HCT116 (cell line): ENCODE measurements around the gene C9orf85. TPM values are rescaled to one million over a fixed set of nuclear protein-coding genes. Genes with fewer than 3 reads are reported as not detected.
"Not testable (repeated sequence)": the region's sequence is repeated elsewhere in the genome, so short reads cannot be mapped to it uniquely, and the experiment has no call there.

ENCODE experiments used
- ATAC-seq: fragments of 200-7000 bp; cut with Tn5 transposase; 2 replicates; pipeline ENCODE4 v1.9.1; 2020; ENCODE audit warnings: mild to moderate bottlenecking, moderate library complexity
- BruUV-seq: library from RNA; stranded (reverse); fragments of 400-500 nt; replicated peaks from 2 replicates; lab custom pipeline; 2021; lab: Mats Ljungman, UMichigan
- CTCF ChIA-PET: fragments of 300-600 bp; sonication (Branson Sonifier 250); formaldehyde crosslinking; loops from one replicate; lab custom pipeline; 2021; ENCODE audit warnings: antibody characterized with exemption; lab: Charles Lee
- POLR2A ChIA-PET: fragments of 300-600, 350-600 bp; sonication (Branson Sonifier 250); formaldehyde crosslinking; loops from one replicate; lab custom pipeline; 2021; ENCODE audit warnings: antibody characterized with exemption; lab: Charles Lee
- RAD21 ChIA-PET, 2 experiments: fragments of 300-600 bp; sonication (Branson Sonifier 250); formaldehyde crosslinking; loops; one replicate each; lab custom pipeline; 2023; ENCODE audit warnings: low total read pairs in 2 of 2; ENCODE audit not compliant: uncharacterized antibody in 2 of 2, unreplicated experiment in 2 of 2, low non-redundant PET in 1 of 2; lab: Charles Lee
- DNase-seq: peaks from one replicate; pipeline ENCODE4 v3.0.0-alpha.2; 2010; ENCODE audit warnings: low read depth, low spot score
- H2AFZ ChIP-seq: fragments of 200-600 bp; shearing (Covaris generic), sonication (generic); 2 replicates; pipeline ENCODE4 v1.6.1; 2017; ENCODE audit warnings: low read depth, mixed run types, mixed read lengths, antibody characterized with exemption, low read length; ENCODE audit not compliant: poor library complexity, severe bottlenecking
- H3K27ac ChIP-seq: 2 replicates; pipeline ENCODE4 v1.5.1; 2012; ENCODE audit warnings: low read depth, low read length
- H3K27me3 ChIP-seq: fragments of 200-600 bp; sonication (generic); 2 replicates; pipeline ENCODE4 v1.6.1; 2016; ENCODE audit warnings: mixed run types, low read length, mixed read lengths; ENCODE audit not compliant: insufficient read depth
- H3K36me3 ChIP-seq, 2 experiments: fragments of 200-500 bp in 1 of 2; fragments of 200-600 bp in 1 of 2; sonication (Bioruptor generic) in 1 of 2; sonication (generic) in 1 of 2; 2 replicates each; pipeline versions ENCODE4 v1.5.1 to v1.6.1; 2014 to 2016; ENCODE audit warnings: low read length in 2 of 2, inconsistent platforms in 1 of 2, mixed read lengths in 1 of 2, mixed run types in 1 of 2; ENCODE audit not compliant: insufficient read depth in 2 of 2, control insufficient read depth in 1 of 2
- H3K4me1 ChIP-seq, 2 experiments: fragments of 200-600 bp in 1 of 2; sonication (generic) in 1 of 2; 2 replicates each; pipeline versions ENCODE4 v1.5.1 to v1.6.1; 2012 to 2017; ENCODE audit warnings: low read length in 2 of 2, inconsistent platforms in 1 of 2, mild to moderate bottlenecking in 1 of 2, mixed read lengths in 1 of 2, mixed run types in 1 of 2, moderate library complexity in 1 of 2; ENCODE audit not compliant: insufficient read depth in 2 of 2, control insufficient read depth in 1 of 2
- H3K4me2 ChIP-seq: fragments of 200-600 bp; sonication (generic); 2 replicates; pipeline ENCODE4 v1.6.1; 2017; ENCODE audit warnings: mixed run types, low read length, mixed read lengths
- H3K4me3 ChIP-seq, 2 experiments: fragments of 200-600 bp in 1 of 2; sonication (generic) in 1 of 2; replicated peaks in 1 of 2; 2 replicates each; pipeline ENCODE4 v1.5.1; 2011 to 2016; ENCODE audit warnings: low read length in 2 of 2, control low read depth in 1 of 2, low read depth in 1 of 2, mild to moderate bottlenecking in 1 of 2, mixed read lengths in 1 of 2, mixed run types in 1 of 2
- H3K79me2 ChIP-seq: fragments of 200-600 bp; sonication (generic); 2 replicates; pipeline ENCODE4 v1.6.1; 2017; ENCODE audit warnings: mild to moderate bottlenecking, mixed run types, low read length, moderate library complexity, mixed read lengths; ENCODE audit not compliant: insufficient read depth
- H3K9ac ChIP-seq: fragments of 200-600 bp; sonication (generic); 2 replicates; pipeline ENCODE4 v1.6.1; 2016; ENCODE audit warnings: low read length, mixed read lengths
- H3K9me2 ChIP-seq: fragments of 200-600 bp; sonication (generic), shearing (Covaris generic); 2 replicates; pipeline ENCODE4 v1.6.1; 2017; ENCODE audit warnings: mixed run types, mild to moderate bottlenecking, moderate library complexity; ENCODE audit not compliant: insufficient read depth
- H3K9me3 ChIP-seq, 2 experiments: fragments of 200-500 bp in 1 of 2; fragments of 200-600 bp in 1 of 2; sonication (Bioruptor generic) in 1 of 2; sonication (generic) in 1 of 2; 2 replicates each; pipeline ENCODE4 v1.6.1; 2014 to 2017; ENCODE audit warnings: low read length in 2 of 2, mixed read lengths in 2 of 2, inconsistent platforms in 1 of 2, low read depth in 1 of 2, mild to moderate bottlenecking in 1 of 2, mixed run types in 1 of 2, moderate library complexity in 1 of 2; ENCODE audit not compliant: control insufficient read depth in 1 of 2, insufficient read depth in 1 of 2
- H4K20me1 ChIP-seq: fragments of 200-600 bp; sonication (generic), shearing (Covaris generic); 2 replicates; pipeline ENCODE4 v1.6.1; 2017; ENCODE audit warnings: mixed run types, mild to moderate bottlenecking, moderate library complexity; ENCODE audit not compliant: insufficient read depth
- CEBPB ChIP-seq: IDR thresholded peaks from 2 replicates; pipeline ENCODE4 v1.6.1; 2012; ENCODE audit warnings: low read depth
- POLR2A ChIP-seq: IDR thresholded peaks from 2 replicates; pipeline ENCODE4 v1.7.0; 2011; ENCODE audit warnings: borderline replicate concordance; ENCODE audit not compliant: insufficient read depth, insufficient read length; ENCODE audit errors: extremely low read depth
- SRF ChIP-seq: IDR thresholded peaks from 2 replicates; pipeline ENCODE4 v1.6.1; 2012; ENCODE audit warnings: low read depth
- ZNF274 ChIP-seq: fragments of 200-500 bp; sonication (Bioruptor generic); IDR thresholded peaks from 2 replicates; pipeline ENCODE4 v1.6.1; 2014; ENCODE audit warnings: mild to moderate bottlenecking, low read depth, low read length, inconsistent platforms
- intact Hi-C: fragments of 100-400 bp; cut with micrococcal nuclease; formaldehyde crosslinking; loops from 2 replicates; pipeline ENCODE4 v1.10.0; 2022
- total RNA-seq: library from RNA; stranded (reverse); gene quantifications from one replicate; pipeline ENCODE4 v1.2.1, GENCODE V29; 2021; ENCODE audit not compliant: unreplicated experiment
- TF ChIP-seq, protein P1 (sequence below): IDR thresholded peaks from 2 replicates; pipeline ENCODE4 v1.6.1; 2012; ENCODE audit warnings: low read depth
- TF ChIP-seq, protein P2 (sequence below): IDR thresholded peaks from 2 replicates; pipeline ENCODE4 v1.6.1; 2011; ENCODE audit warnings: mild to moderate bottlenecking, low read length, moderate library complexity; ENCODE audit not compliant: insufficient replicate concordance; ENCODE audit errors: extremely low read depth

Gene C9orf85
- total RNA-seq, 1 experiment from 2014 or later = 12.4 TPM

DNA sequence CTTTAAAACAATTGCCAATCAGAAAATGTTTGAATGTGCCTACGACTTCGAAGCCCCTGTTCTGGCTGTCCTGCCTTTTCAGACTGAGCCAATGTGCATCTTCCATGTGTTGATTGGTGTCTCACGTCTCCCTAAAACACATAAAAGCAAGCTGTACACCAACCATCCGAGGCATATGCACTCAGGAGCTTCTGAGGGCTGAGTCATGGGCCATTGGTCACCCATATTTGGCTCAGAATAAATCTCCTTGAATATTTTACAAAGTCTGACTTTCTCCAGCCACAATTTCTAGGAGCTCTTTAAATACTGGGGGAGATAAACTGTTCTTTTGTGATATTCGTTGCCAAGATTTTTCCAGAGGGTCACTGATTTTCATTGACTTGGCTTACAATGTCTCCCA, 95.1 kb downstream of the C9orf85 start (continued):
- TF ChIP-seq, protein P1, sequence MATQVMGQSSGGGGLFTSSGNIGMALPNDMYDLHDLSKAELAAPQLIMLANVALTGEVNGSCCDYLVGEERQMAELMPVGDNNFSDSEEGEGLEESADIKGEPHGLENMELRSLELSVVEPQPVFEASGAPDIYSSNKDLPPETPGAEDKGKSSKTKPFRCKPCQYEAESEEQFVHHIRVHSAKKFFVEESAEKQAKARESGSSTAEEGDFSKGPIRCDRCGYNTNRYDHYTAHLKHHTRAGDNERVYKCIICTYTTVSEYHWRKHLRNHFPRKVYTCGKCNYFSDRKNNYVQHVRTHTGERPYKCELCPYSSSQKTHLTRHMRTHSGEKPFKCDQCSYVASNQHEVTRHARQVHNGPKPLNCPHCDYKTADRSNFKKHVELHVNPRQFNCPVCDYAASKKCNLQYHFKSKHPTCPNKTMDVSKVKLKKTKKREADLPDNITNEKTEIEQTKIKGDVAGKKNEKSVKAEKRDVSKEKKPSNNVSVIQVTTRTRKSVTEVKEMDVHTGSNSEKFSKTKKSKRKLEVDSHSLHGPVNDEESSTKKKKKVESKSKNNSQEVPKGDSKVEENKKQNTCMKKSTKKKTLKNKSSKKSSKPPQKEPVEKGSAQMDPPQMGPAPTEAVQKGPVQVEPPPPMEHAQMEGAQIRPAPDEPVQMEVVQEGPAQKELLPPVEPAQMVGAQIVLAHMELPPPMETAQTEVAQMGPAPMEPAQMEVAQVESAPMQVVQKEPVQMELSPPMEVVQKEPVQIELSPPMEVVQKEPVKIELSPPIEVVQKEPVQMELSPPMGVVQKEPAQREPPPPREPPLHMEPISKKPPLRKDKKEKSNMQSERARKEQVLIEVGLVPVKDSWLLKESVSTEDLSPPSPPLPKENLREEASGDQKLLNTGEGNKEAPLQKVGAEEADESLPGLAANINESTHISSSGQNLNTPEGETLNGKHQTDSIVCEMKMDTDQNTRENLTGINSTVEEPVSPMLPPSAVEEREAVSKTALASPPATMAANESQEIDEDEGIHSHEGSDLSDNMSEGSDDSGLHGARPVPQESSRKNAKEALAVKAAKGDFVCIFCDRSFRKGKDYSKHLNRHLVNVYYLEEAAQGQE = no peak
- TF ChIP-seq, protein P2, sequence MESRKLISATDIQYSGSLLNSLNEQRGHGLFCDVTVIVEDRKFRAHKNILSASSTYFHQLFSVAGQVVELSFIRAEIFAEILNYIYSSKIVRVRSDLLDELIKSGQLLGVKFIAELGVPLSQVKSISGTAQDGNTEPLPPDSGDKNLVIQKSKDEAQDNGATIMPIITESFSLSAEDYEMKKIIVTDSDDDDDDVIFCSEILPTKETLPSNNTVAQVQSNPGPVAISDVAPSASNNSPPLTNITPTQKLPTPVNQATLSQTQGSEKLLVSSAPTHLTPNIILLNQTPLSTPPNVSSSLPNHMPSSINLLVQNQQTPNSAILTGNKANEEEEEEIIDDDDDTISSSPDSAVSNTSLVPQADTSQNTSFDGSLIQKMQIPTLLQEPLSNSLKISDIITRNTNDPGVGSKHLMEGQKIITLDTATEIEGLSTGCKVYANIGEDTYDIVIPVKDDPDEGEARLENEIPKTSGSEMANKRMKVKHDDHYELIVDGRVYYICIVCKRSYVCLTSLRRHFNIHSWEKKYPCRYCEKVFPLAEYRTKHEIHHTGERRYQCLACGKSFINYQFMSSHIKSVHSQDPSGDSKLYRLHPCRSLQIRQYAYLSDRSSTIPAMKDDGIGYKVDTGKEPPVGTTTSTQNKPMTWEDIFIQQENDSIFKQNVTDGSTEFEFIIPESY = no peak
- TF ChIP-seq POLR2A (no peak), CEBPB (no peak), SRF (no peak), ZNF274 (no peak)

DNA sequence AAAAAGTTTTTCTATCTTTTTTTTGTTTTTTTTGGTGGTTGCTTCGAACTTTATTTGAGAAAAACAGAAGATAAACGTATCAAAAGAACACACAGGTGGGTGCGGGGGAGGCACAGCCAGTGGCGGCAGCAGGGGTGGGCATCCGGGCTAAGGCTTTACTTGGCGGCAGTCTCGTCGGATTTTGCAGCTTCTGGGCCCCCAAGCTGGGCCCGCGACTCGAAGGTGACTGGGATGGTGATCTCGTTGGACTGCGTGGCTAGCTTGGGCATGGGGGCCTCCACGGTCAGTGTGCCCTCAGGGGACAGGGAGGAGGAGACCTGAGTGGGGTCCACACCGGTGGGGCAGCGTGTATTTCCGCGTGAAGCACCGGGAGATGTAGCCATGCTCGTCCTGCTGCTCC, 96.3 kb downstream of the C9orf85 start:
- H3K9ac ChIP-seq, ATAC-seq, H3K4me1 ChIP-seq, H3K27ac ChIP-seq, H4K20me1 ChIP-seq, H3K36me3 ChIP-seq, intact Hi-C loops, H3K4me3 ChIP-seq, H3K4me2 ChIP-seq, H3K79me2 ChIP-seq, H3K9me3 ChIP-seq, BruUV-seq, H3K27me3 ChIP-seq, DNase-seq, POLR2A ChIA-PET, RAD21 ChIA-PET, H3K9me2 ChIP-seq, H2AFZ ChIP-seq: not testable (repeated sequence)
- CTCF ChIA-PET = interaction anchor here (1.0 kb wide), 1 partner anchor 17 kb away, joined by 3 read pairs; no protein-coding TSS in a partner anchor
